ENCODE results near the gene SLC15A3.

SLC15A3 gene

DNA sequence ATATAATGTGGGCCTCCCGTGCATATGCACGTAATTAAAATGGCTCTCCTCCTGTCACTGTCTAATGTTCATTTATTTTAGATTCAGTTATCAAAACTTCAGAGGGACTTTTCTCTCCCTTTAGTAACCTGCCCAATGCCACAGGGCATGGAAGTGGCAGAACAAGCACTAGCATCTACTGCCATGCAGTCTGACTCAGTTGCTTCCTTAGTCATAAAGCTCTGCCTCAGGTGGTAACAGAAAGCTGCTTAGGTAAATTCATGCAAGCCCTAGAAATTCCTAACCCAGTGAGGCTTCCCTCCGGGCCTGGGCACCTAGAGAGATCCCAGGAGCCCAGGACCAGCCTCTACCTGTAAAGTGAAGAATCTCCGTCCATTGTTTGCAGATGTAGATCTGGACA is 54.5 kb downstream of the SLC15A3 start:
- Histone ChIP-seq H2AK5ac (ENCODE audit: low read length) (no peak overlapping the region), H3K56ac (ENCODE audit: low read length) (no peak overlapping the region), H4K8ac (ENCODE audit: low read depth, low read length) (no peak overlapping the region), H2BK120ac (ENCODE audit: low read depth, low read length) (no peak overlapping the region), H3K23ac (ENCODE audit: low read length) (no peak overlapping the region), H3K9ac (ENCODE audit: low read length) (no peak overlapping the region), H3K4me1 (ENCODE audit: control insufficient read depth, low read depth, low read length) (no peaks in the 10 kb centered on the region), H4K5ac (ENCODE audit: low read length) (no peak overlapping the region), H3K27me3 (ENCODE audit: insufficient read depth, low read length, poor library complexity) (no peaks in the 10 kb centered on the region), H3K4me2 (ENCODE audit: low read length) (no peak overlapping the region), H3K4ac (ENCODE audit: low read depth, low read length) (no peak overlapping the region), H2BK5ac (ENCODE audit: low read length) (no peak overlapping the region), H3K79me1 (ENCODE audit: low read length) (peaks cover 3% of the 10 kb centered on the region), H3K4me3 (ENCODE audit: low read length) (no peak overlapping the region), H3K79me2 (ENCODE audit: control insufficient read depth, insufficient read depth, low read length) (peaks cover 2% of the 10 kb centered on the region), H2BK15ac (replicated peaks; ENCODE audit: low read depth) (no peak overlapping the region), H3K18ac (ENCODE audit: low read length) (no peak overlapping the region), H3K36me3 (ENCODE audit: control insufficient read depth, insufficient read depth, low read length) (peaks cover 32% of the 10 kb centered on the region), H3K27ac (ENCODE audit: low read depth, low read length) (no peak overlapping the region)
- no peak for DNase-seq
- WGBS (ENCODE audit: extremely low coverage, insufficient coverage, low lambda C conversion rate), result no CpG with 5 or more reads among the region's 4 CpGs

DNA sequence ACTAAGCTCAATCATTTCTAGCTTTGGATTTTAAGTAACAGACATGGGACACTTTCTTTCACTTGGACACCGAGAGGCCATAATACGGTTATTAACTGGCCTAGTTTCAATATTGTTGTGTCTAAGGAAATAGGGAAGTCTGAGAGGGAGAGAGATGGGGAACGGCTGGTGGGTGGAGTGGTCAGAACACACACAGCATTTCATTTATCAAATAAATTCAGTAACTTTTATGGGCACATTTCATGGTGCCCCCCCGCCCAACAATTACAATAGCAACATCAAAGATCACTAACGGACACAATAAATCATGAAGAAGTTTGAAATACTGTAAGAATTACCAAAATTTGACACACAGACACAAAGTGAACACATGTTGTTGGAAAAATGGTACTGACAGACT is 56.3 kb downstream of the SLC15A3 start:
- Histone ChIP-seq H3K9ac (ENCODE audit: low read length) (no peak overlapping the region), H4K5ac (ENCODE audit: low read length) (no peak overlapping the region), H3K79me2 (ENCODE audit: control insufficient read depth, insufficient read depth, low read length) (no peaks in the 10 kb centered on the region), H2BK5ac (ENCODE audit: low read length) (no peak overlapping the region), H3K4me2 (ENCODE audit: low read length) (no peak overlapping the region), H3K36me3 (ENCODE audit: control insufficient read depth, insufficient read depth, low read length) (peaks cover 23% of the 10 kb centered on the region), H3K27ac (ENCODE audit: low read depth, low read length) (no peak overlapping the region), H2BK120ac (ENCODE audit: low read depth, low read length) (no peak overlapping the region), H3K23ac (ENCODE audit: low read length) (no peak overlapping the region), H4K8ac (ENCODE audit: low read depth, low read length) (no peak overlapping the region), H3K56ac (ENCODE audit: low read length) (no peak overlapping the region), H3K27me3 (ENCODE audit: insufficient read depth, low read length, poor library complexity) (no peaks in the 10 kb centered on the region), H3K79me1 (ENCODE audit: low read length) (peaks cover 2% of the 10 kb centered on the region), H3K18ac (ENCODE audit: low read length) (no peak overlapping the region), H2BK15ac (replicated peaks; ENCODE audit: low read depth) (no peak overlapping the region), H3K4me1 (ENCODE audit: control insufficient read depth, low read depth, low read length) (no peaks in the 10 kb centered on the region), H3K4me3 (ENCODE audit: low read length) (no peak overlapping the region), H2AK5ac (ENCODE audit: low read length) (no peak overlapping the region), H3K4ac (ENCODE audit: low read depth, low read length) (no peak overlapping the region)
- no peak for DNase-seq
- no CpG with 5 or more reads among the region's 5 CpGs for WGBS (ENCODE audit: extremely low coverage, insufficient coverage, low lambda C conversion rate)

DNA sequence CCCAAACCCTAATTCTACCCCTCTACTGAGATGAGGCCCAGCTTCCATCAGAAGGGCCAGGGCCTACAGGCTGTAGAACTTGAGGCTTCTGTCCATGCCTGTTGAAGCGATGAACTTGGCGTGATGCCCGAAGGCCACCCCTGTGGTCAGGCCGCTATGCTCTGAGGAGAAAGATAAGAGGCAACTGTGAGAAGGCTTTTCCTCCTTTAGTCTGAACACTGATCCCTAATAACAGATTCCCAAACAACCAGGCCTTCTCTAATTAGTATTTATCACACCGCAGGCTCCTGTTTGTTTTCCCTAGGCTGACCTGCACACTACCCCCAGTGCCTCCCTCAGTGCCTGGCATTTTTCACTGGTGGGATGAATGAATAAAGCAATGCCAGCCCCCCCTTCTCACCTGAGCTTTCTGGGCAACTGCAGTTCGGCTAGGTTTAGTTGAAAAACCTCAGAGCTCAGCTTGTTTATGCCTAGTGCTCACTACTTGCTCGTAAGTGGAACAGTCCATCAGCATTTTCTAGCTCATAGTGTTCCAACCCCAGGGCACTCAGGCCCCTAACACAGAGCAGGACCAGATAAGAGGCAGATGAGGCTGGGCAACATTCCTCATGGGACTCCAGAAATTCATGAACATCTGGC is 60.8 kb downstream of the SLC15A3 start:
- H3K27me3 ChIP-seq (ENCODE audit: insufficient read depth, low read length, poor library complexity), result no peaks in the 10 kb centered on the region
- no peak overlapping the region for H3K4ac ChIP-seq (ENCODE audit: low read depth, low read length)
- no peaks in the 10 kb centered on the region for H3K4me1 ChIP-seq (ENCODE audit: control insufficient read depth, low read depth, low read length)
- no peaks in the 10 kb centered on the region for H3K79me2 ChIP-seq (ENCODE audit: control insufficient read depth, insufficient read depth, low read length)
- no CpG with 5 or more reads among the region's 7 CpGs for WGBS (ENCODE audit: extremely low coverage, insufficient coverage, low lambda C conversion rate)
- no peak overlapping the region for H3K4me3 ChIP-seq (ENCODE audit: low read length)
- H4K8ac ChIP-seq (ENCODE audit: low read depth, low read length), result no peak overlapping the region
- no peaks in the 10 kb centered on the region for H3K79me1 ChIP-seq (ENCODE audit: low read length)
- H3K23ac ChIP-seq (ENCODE audit: low read length), result no peak overlapping the region
- H2BK120ac ChIP-seq (ENCODE audit: low read depth, low read length), result no peak overlapping the region
- peaks cover 6% of the 10 kb centered on the region for H3K36me3 ChIP-seq (ENCODE audit: control insufficient read depth, insufficient read depth, low read length)
- H3K18ac ChIP-seq (ENCODE audit: low read length), result no peak overlapping the region
- no peak overlapping the region for H4K5ac ChIP-seq (ENCODE audit: low read length)
- H3K27ac ChIP-seq (ENCODE audit: low read depth, low read length), result no peak overlapping the region
- H3K56ac ChIP-seq (ENCODE audit: low read length), result no peak overlapping the region
- DNase-seq, result no peak
- no peak overlapping the region for H2BK15ac ChIP-seq (replicated peaks; ENCODE audit: low read depth)
- H2BK5ac ChIP-seq (ENCODE audit: low read length), result no peak overlapping the region
- H3K9ac ChIP-seq (ENCODE audit: low read length), result no peak overlapping the region
- no peak overlapping the region for H3K4me2 ChIP-seq (ENCODE audit: low read length)
- H2AK5ac ChIP-seq (ENCODE audit: low read length), result no peak overlapping the region

DNA sequence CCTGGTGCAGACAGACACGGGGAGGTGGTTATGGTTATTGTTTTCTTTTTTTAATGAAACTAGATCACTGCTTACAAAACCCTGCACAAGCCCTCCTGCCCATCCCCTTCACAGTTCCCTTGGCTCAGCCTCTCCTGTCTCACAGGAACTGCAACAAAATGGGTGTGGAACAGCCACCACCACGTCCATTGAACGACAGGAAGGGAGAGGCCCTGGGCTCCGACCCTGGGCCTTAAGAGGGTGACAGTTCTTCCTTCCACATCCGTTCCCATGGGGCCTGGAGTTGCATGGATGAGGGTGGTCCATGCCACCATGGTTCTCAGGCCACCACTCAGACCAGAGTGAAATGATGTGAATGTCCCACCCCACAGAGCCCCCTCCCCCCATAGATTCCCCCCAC is 61.3 kb downstream of the SLC15A3 start:
- H3K4me2 ChIP-seq (ENCODE audit: low read length), result no peak overlapping the region

DNA sequence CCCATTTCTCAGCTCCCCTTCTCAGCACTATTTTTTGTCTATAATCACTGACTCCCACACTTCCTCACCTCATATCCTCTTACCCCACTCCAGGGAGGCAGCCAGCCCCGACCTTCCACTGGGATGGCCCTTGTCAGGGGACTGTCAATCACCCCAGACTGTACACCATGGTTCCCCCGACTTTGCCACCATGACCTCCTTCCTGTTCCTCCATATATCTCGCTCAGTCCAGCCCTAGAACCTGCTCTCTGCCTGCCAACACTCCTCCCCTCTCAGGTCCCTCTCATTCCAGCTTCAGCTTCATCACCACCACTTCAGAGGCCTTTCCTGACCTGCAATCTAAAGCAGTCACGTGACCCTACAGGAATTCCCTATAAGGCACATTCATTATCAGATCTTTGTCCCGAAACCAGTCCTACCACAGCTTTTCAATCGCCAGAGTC is 62.1 kb downstream of the SLC15A3 start:
- no peak overlapping the region for H2BK120ac ChIP-seq (ENCODE audit: low read depth, low read length)
- H3K4me1 ChIP-seq (ENCODE audit: control insufficient read depth, low read depth, low read length), result no peaks in the 10 kb centered on the region
- no peak overlapping the region for H2BK5ac ChIP-seq (ENCODE audit: low read length)
- H3K36me3 ChIP-seq (ENCODE audit: control insufficient read depth, insufficient read depth, low read length), result peaks cover 2% of the 10 kb centered on the region
- WGBS (ENCODE audit: extremely low coverage, insufficient coverage, low lambda C conversion rate), result no CpG with 5 or more reads among the region's 6 CpGs
- no peaks in the 10 kb centered on the region for H3K79me1 ChIP-seq (ENCODE audit: low read length)
- no peak overlapping the region for H3K56ac ChIP-seq (ENCODE audit: low read length)
- DNase-seq, result peak; percentile 16
- no peak overlapping the region for H3K18ac ChIP-seq (ENCODE audit: low read length)
- no peak overlapping the region for H3K23ac ChIP-seq (ENCODE audit: low read length)
- no peak overlapping the region for H3K27ac ChIP-seq (ENCODE audit: low read depth, low read length)
- H3K4me3 ChIP-seq (ENCODE audit: low read length), result no peak overlapping the region
- H4K5ac ChIP-seq (ENCODE audit: low read length), result no peak overlapping the region
- H3K9ac ChIP-seq (ENCODE audit: low read length), result no peak overlapping the region
- no peak overlapping the region for H3K4ac ChIP-seq (ENCODE audit: low read depth, low read length)
- H2BK15ac ChIP-seq (replicated peaks; ENCODE audit: low read depth), result no peak overlapping the region
- H4K8ac ChIP-seq (ENCODE audit: low read depth, low read length), result no peak overlapping the region
- H3K4me2 ChIP-seq (ENCODE audit: low read length), result no peak overlapping the region
- no peak overlapping the region for H2AK5ac ChIP-seq (ENCODE audit: low read length)
- H3K27me3 ChIP-seq (ENCODE audit: insufficient read depth, low read length, poor library complexity), result no peaks in the 10 kb centered on the region
- H3K79me2 ChIP-seq (ENCODE audit: control insufficient read depth, insufficient read depth, low read length), result no peaks in the 10 kb centered on the region

More for the DNA sequence above, 61.3 kb downstream of the SLC15A3 start:
- H3K18ac ChIP-seq (ENCODE audit: low read length), result no peak overlapping the region
- no peak overlapping the region for H3K9ac ChIP-seq (ENCODE audit: low read length)
- H4K5ac ChIP-seq (ENCODE audit: low read length), result no peak overlapping the region
- WGBS (ENCODE audit: extremely low coverage, insufficient coverage, low lambda C conversion rate), result no CpG with 5 or more reads among the region's 5 CpGs
- DNase-seq, result no peak
- H3K79me2 ChIP-seq (ENCODE audit: control insufficient read depth, insufficient read depth, low read length), result no peaks in the 10 kb centered on the region
- H3K4me3 ChIP-seq (ENCODE audit: low read length), result no peak overlapping the region
- no peak overlapping the region for H3K56ac ChIP-seq (ENCODE audit: low read length)
- H3K4me1 ChIP-seq (ENCODE audit: control insufficient read depth, low read depth, low read length), result no peaks in the 10 kb centered on the region
- no peaks in the 10 kb centered on the region for H3K27me3 ChIP-seq (ENCODE audit: insufficient read depth, low read length, poor library complexity)
- no peaks in the 10 kb centered on the region for H3K79me1 ChIP-seq (ENCODE audit: low read length)
- H4K8ac ChIP-seq (ENCODE audit: low read depth, low read length), result no peak overlapping the region
- H3K23ac ChIP-seq (ENCODE audit: low read length), result no peak overlapping the region
- H2AK5ac ChIP-seq (ENCODE audit: low read length), result no peak overlapping the region
- no peak overlapping the region for H3K4ac ChIP-seq (ENCODE audit: low read depth, low read length)
- H3K36me3 ChIP-seq (ENCODE audit: control insufficient read depth, insufficient read depth, low read length), result peaks cover 5% of the 10 kb centered on the region
- H2BK120ac ChIP-seq (ENCODE audit: low read depth, low read length), result no peak overlapping the region
- H3K27ac ChIP-seq (ENCODE audit: low read depth, low read length), result no peak overlapping the region
- no peak overlapping the region for H2BK5ac ChIP-seq (ENCODE audit: low read length)
- no peak overlapping the region for H2BK15ac ChIP-seq (replicated peaks; ENCODE audit: low read depth)

DNA sequence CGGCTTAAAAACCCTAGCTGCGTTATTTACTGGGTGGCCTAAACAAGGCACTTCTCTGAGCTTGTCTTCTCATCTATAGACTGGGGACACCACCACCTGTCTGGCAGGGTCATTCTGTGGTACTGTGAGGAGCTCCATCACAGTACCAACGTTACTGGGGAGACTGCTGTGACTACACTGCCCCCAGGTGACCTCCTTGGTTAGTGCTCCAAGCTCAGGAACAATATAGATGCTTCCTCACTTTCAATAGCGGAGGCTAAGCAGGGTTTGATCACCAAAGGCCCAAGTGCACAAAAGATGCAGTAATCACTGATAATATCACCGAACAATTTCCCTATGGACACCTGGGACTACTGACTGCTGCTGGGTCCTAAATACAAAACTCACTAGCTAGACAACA is 64.4 kb downstream of the SLC15A3 start:
- Histone ChIP-seq H3K27me3 (ENCODE audit: insufficient read depth, low read length, poor library complexity) (no peaks in the 10 kb centered on the region), H3K79me1 (ENCODE audit: low read length) (no peaks in the 10 kb centered on the region), H4K5ac (ENCODE audit: low read length) (no peak overlapping the region), H3K9ac (ENCODE audit: low read length) (no peak overlapping the region), H3K36me3 (ENCODE audit: control insufficient read depth, insufficient read depth, low read length) (peaks cover 1% of the 10 kb centered on the region), H3K18ac (ENCODE audit: low read length) (no peak overlapping the region), H3K56ac (ENCODE audit: low read length) (no peak overlapping the region), H3K23ac (ENCODE audit: low read length) (no peak overlapping the region), H2BK15ac (replicated peaks; ENCODE audit: low read depth) (no peak overlapping the region), H3K27ac (ENCODE audit: low read depth, low read length) (no peak overlapping the region), H3K4me3 (ENCODE audit: low read length) (no peak overlapping the region), H2AK5ac (ENCODE audit: low read length) (no peak overlapping the region), H3K79me2 (ENCODE audit: control insufficient read depth, insufficient read depth, low read length) (no peaks in the 10 kb centered on the region), H3K4me1 (ENCODE audit: control insufficient read depth, low read depth, low read length) (no peaks in the 10 kb centered on the region), H3K4me2 (ENCODE audit: low read length) (no peak overlapping the region), H2BK5ac (ENCODE audit: low read length) (no peak overlapping the region), H2BK120ac (ENCODE audit: low read depth, low read length) (no peak overlapping the region), H3K4ac (ENCODE audit: low read depth, low read length) (no peak overlapping the region), H4K8ac (ENCODE audit: low read depth, low read length) (no peak overlapping the region)
- WGBS (ENCODE audit: extremely low coverage, insufficient coverage, low lambda C conversion rate), result no CpG with 5 or more reads among the region's 5 CpGs
- DNase-seq, result peak; percentile 72

Measured in mesendoderm (in vitro differentiated cells).